HUES6 (cell line): ENCODE measurements around the gene PKNOX2.
A peak's percentile ranks its signal among the peaks of the same experiment; 100 is the strongest.

Experiments
- H3K27ac ChIP-seq: 2 replicates; pipeline ENCODE4 v1.7.0; 2013; ENCODE audit warnings: low read depth, mild to moderate bottlenecking, low read length, inconsistent platforms
- H3K27me3 ChIP-seq: 2 replicates; pipeline ENCODE4 v1.6.1; 2013; ENCODE audit warnings: low read length; ENCODE audit not compliant: control insufficient read depth, insufficient read depth
- H3K36me3 ChIP-seq: 2 replicates; pipeline ENCODE4 v1.6.1; 2013; ENCODE audit warnings: low read length; ENCODE audit not compliant: control insufficient read depth, insufficient read depth
- H3K4me1 ChIP-seq: 2 replicates; pipeline ENCODE4 v1.6.1; 2013; ENCODE audit warnings: low read length; ENCODE audit not compliant: control insufficient read depth, insufficient read depth
- H3K4me3 ChIP-seq: 2 replicates; pipeline ENCODE4 v1.5.1; 2013; ENCODE audit warnings: low read depth, low read length
- H3K9ac ChIP-seq: one replicate; pipeline ENCODE4 v1.6.1; 2013; ENCODE audit warnings: mild to moderate bottlenecking, low read length
- H3K9me3 ChIP-seq: 2 replicates; pipeline ENCODE4 v1.6.1; 2013; ENCODE audit warnings: low read depth, low read length; ENCODE audit not compliant: control insufficient read depth, insufficient read depth

PKNOX2 gene

GRCh38 chr11:125138966-125139365 lies 25.6 kb upstream of the PKNOX2 start:
- H3K27ac ChIP-seq = no peak overlapping the region
- no peak overlapping the region for H3K9ac ChIP-seq
- H3K4me3 ChIP-seq = no peak overlapping the region
- peaks cover 66% of the 10 kb centered on the region for H3K27me3 ChIP-seq
- H3K9me3 ChIP-seq = no peaks in the 10 kb centered on the region
- peaks cover 37% of the 10 kb centered on the region for H3K4me1 ChIP-seq
- no peaks in the 10 kb centered on the region for H3K36me3 ChIP-seq

- Histone ChIP-seq H3K4me1 (peaks cover 37% of the 10 kb centered on the region), H3K27me3 (peaks cover 68% of the 10 kb centered on the region), H3K9ac (no peak overlapping the region), H3K36me3 (no peaks in the 10 kb centered on the region), H3K9me3 (no peaks in the 10 kb centered on the region), H3K4me3 (no peak overlapping the region), H3K27ac (no peak overlapping the region)
These were observed 24.8 kb upstream of the PKNOX2 start for GRCh38 chr11:125139778-125140177.

GRCh38 chr11:125140233-125140632 lies 24.3 kb upstream of the PKNOX2 start:
- Histone ChIP-seq H3K27ac (no peak overlapping the region), H3K27me3 (peaks cover 70% of the 10 kb centered on the region)

DNA sequence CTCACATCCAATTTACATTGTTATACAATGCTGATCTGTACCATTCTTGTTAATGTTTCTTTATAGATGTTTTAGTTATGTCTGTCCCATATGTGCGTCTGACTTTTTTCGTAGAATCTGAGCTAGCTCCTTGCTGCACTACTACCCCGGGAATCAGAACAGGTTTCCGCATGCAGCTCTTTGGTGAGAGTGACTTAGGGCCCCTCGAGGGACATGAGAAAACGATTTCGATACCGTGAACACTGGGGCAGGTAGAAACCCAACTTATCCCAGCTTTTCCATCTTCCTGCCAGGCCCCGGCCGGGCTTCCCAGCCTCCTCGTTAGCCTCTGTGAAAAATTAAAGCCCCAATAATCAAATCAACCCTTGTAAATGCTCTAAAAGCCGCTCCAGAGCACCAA lies 23.4 kb upstream of the PKNOX2 start:
- no peak overlapping the region for H3K9ac ChIP-seq
- no peaks in the 10 kb centered on the region for H3K36me3 ChIP-seq
- peaks cover 71% of the 10 kb centered on the region for H3K27me3 ChIP-seq
- no peak overlapping the region for H3K27ac ChIP-seq
- peaks cover 37% of the 10 kb centered on the region for H3K4me1 ChIP-seq
- H3K4me3 ChIP-seq = 0 out of 2 replicates have a peak overlapping the region, but pooled peaks have one; percentile 19
- H3K9me3 ChIP-seq = no peaks in the 10 kb centered on the region

More at GRCh38 chr11:125140233-125140632, 24.3 kb upstream of the PKNOX2 start:
- Histone ChIP-seq H3K36me3 (no peaks in the 10 kb centered on the region), H3K4me3 (no peak overlapping the region), H3K9me3 (no peaks in the 10 kb centered on the region), H3K4me1 (peaks cover 37% of the 10 kb centered on the region), H3K9ac (no peak overlapping the region)

DNA sequence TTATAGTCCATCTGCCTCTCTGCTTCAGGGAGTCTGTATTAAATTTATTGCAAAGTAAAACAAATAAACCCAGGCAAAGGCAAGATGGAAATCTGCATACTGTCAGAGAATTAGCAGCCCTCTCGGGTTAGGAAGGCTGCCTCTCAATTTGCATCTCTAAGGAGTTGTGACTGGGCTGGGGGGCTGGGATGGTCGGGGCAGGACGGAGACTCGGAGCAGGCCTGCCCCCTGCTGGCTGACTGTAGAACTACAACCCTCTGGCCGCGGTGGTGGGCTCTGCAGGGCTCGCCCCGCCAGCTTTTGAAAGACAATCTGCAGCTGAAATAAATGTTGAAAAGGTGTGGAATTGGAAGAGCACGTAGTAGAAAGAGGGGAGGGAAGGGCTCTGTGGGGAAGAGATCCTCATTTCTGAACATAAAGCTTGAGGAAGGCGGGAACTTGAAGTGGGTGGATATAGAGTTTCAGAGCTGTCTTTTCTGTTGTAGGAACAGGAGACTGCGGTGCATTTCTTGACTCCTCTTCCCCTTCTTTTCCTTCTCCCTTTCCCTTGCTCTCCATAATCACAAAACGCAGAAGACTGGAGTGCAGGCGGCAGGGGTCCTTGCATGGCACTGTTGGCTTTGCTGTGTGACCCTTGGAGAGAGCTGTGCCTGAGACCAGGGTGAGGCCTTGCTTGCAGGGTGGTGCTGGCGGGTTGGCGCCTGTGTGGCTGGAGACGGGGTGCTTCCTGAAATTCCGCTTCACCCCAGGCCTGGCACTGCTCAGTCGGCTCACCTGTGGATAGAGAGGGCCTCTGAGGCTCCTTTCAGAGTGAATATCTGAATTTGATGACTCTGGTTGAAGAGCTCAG lies 22.6 kb upstream of the PKNOX2 start:
- no peak overlapping the region for H3K9ac ChIP-seq

GRCh38 chr11:125146232-125146631 lies 18.3 kb upstream of the PKNOX2 start:
- H3K27me3 ChIP-seq = peaks cover 71% of the 10 kb centered on the region
- no peaks in the 10 kb centered on the region for H3K36me3 ChIP-seq
- H3K27ac ChIP-seq = no peak overlapping the region
- H3K4me1 ChIP-seq = peaks cover 24% of the 10 kb centered on the region
- no peak overlapping the region for H3K9ac ChIP-seq
- H3K9me3 ChIP-seq = no peaks in the 10 kb centered on the region
- peak overlapping the region; percentile 8; the same call in 1 of the 2 replicates for H3K4me3 ChIP-seq

More for the DNA sequence above, 22.6 kb upstream of the PKNOX2 start:
- no peaks in the 10 kb centered on the region for H3K9me3 ChIP-seq
- H3K36me3 ChIP-seq = no peaks in the 10 kb centered on the region
- H3K4me3 ChIP-seq = 0 out of 2 replicates have a peak overlapping the region, but pooled peaks have one; percentile 19
- no peak overlapping the region for H3K27ac ChIP-seq
- H3K27me3 ChIP-seq = peaks cover 72% of the 10 kb centered on the region
- peaks cover 43% of the 10 kb centered on the region for H3K4me1 ChIP-seq

DNA sequence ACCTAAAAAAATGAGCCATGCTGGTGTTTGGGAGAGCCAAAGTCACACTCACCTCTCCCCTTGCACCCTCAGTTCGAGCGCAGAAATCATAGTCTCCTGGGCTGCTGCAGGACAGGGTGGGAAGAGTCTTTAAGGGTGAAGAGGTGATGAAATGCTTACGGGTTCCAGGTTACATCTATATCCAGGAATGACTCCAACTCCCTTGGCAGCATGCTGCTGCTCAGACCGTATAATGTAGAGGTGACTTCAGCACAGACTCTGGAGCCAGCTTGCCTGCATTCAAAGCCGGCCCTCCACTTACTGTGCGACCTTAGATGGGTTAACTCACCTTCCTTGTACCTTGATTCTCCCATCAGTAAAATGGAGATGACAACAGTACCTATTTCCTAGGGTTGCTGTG lies 17.3 kb upstream of the PKNOX2 start:
- H3K36me3 ChIP-seq = no peaks in the 10 kb centered on the region
- no peak overlapping the region for H3K4me3 ChIP-seq
- peaks cover 15% of the 10 kb centered on the region for H3K4me1 ChIP-seq
- no peak overlapping the region for H3K9ac ChIP-seq
- H3K9me3 ChIP-seq = no peaks in the 10 kb centered on the region
- H3K27me3 ChIP-seq = peaks cover 64% of the 10 kb centered on the region
- H3K27ac ChIP-seq = no peak overlapping the region

- no peaks in the 10 kb centered on the region for H3K9me3 ChIP-seq
- H3K27ac ChIP-seq = no peak overlapping the region
- H3K4me1 ChIP-seq = peaks cover 12% of the 10 kb centered on the region
- no peak overlapping the region for H3K9ac ChIP-seq
- peaks cover 58% of the 10 kb centered on the region for H3K27me3 ChIP-seq
- H3K36me3 ChIP-seq = no peaks in the 10 kb centered on the region
- H3K4me3 ChIP-seq = no peak overlapping the region
These were observed 16.5 kb upstream of the PKNOX2 start for GRCh38 chr11:125148011-125148410.

DNA sequence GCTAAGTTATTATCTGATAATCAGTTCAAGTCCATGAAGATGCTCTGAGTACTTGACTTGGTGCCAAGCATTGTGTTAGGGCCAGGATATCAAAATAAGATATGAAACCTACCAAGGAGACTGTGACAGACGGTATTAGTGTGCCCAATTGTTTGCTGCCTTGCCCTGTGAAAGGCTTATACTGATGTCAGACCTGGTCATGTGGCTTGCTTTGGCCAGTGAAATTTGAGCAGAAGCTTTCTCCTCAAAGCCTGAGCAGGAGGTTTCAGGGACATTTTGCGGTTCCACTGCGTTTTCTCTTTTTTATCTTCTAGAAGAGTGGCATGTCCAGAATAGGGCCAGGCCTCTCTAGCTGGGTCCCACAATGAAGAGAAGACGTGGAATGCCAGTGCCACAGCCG lies 15.8 kb upstream of the PKNOX2 start:
- Histone ChIP-seq H3K27me3 (peaks cover 52% of the 10 kb centered on the region), H3K9me3 (no peaks in the 10 kb centered on the region), H3K36me3 (no peaks in the 10 kb centered on the region), H3K27ac (no peak overlapping the region), H3K9ac (no peak overlapping the region), H3K4me3 (no peak overlapping the region), H3K4me1 (peaks cover 12% of the 10 kb centered on the region)

GRCh38 chr11:125153837-125154236 lies 10.7 kb upstream of the PKNOX2 start:
- Histone ChIP-seq H3K9ac (no peak overlapping the region), H3K4me1 (peaks cover 4% of the 10 kb centered on the region), H3K27me3 (peaks cover 17% of the 10 kb centered on the region), H3K9me3 (no peaks in the 10 kb centered on the region), H3K36me3 (no peaks in the 10 kb centered on the region), H3K4me3 (no peak overlapping the region), H3K27ac (no peak overlapping the region)

DNA sequence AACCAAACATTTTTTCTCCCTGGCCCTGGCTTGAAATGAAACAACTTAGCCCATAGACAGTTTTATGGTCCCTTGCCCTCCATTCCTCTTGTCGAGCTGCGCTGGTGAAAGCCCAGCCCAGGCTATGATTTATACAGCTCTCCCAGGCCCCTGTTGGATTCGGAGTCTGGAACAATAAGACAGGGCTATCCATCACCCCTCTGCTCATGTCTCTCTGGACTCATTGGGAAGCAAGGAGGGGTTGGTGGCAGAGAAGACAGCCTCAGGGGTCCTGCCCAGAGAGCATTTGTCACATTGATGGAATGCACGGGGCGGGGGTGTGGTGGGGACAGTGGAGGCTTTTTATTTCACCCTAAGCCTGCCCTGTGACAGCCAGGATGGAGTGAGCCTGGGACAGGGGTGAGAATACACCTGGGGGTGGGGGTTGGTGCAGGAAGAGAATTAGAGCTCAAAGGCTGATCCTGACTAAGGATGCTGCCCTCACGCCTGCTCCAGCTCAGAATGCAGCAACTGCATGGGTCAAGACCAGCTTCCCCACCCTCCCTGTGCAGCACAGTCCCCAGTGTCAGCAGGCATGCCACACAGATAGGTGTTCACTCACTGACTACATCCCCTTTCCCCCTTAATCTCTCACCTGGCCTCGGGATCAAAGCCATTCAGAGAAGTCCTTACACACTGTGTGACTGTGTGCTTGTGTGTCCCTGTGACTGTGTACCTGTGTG lies 10.0 kb upstream of the PKNOX2 start:
- Histone ChIP-seq H3K27ac (no peak overlapping the region), H3K27me3 (peaks cover 10% of the 10 kb centered on the region), H3K4me1 (peaks cover 4% of the 10 kb centered on the region), H3K9me3 (no peaks in the 10 kb centered on the region), H3K4me3 (no peak overlapping the region), H3K9ac (no peak overlapping the region), H3K36me3 (no peaks in the 10 kb centered on the region)
